Neural progenitor cell (in vitro differentiated cells): Measurements from ENCODE around the gene KRTAP22-1.

Experiments
- EZH2 ChIP-seq: fragments of 200-600 bp; sonication (generic); IDR thresholded peaks from 2 replicates; pipeline ENCODE4 v1.6.1; 2017; ENCODE audit warnings: antibody characterized with exemption, mild to moderate bottlenecking, moderate library complexity
- EZH2phosphoT487 ChIP-seq: fragments of 200-600 bp; sonication (generic); IDR thresholded peaks from 2 replicates; pipeline ENCODE4 v1.6.1; 2017; ENCODE audit warnings: antibody characterized with exemption
- TF ChIP-seq, protein P1 (sequence below): fragments of 200-600 bp; sonication (generic); IDR thresholded peaks from 2 replicates; pipeline ENCODE4 v1.5.1; 2017; ENCODE audit warnings: antibody characterized with exemption, mild to moderate bottlenecking

DNA sequence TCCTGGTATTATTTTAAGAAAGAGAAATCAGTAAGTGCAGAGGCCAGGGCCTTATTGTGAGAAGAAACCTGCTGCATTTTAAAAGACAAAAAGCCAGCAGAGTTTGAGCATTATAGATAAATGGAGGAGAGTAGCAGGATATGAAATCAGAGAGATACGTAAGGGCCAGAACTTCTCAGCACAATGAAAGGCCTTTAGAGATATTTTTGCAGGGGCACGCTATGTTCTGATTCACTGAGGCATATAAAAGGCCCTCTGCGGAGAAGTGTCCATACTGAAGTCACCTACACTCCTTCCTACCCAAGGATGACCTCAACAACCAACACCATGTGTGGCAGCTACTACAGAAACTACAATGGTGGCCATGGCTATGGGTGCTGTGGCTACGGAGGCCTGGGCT, 8.7 kb upstream of the KRTAP22-1 start, which contains the start of gene KRTAP6-3:
- TF ChIP-seq, protein P1, sequence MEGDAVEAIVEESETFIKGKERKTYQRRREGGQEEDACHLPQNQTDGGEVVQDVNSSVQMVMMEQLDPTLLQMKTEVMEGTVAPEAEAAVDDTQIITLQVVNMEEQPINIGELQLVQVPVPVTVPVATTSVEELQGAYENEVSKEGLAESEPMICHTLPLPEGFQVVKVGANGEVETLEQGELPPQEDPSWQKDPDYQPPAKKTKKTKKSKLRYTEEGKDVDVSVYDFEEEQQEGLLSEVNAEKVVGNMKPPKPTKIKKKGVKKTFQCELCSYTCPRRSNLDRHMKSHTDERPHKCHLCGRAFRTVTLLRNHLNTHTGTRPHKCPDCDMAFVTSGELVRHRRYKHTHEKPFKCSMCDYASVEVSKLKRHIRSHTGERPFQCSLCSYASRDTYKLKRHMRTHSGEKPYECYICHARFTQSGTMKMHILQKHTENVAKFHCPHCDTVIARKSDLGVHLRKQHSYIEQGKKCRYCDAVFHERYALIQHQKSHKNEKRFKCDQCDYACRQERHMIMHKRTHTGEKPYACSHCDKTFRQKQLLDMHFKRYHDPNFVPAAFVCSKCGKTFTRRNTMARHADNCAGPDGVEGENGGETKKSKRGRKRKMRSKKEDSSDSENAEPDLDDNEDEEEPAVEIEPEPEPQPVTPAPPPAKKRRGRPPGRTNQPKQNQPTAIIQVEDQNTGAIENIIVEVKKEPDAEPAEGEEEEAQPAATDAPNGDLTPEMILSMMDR = no peak
- TF ChIP-seq EZH2 (no peak), EZH2phosphoT487 (no peak)
